Transverse colon (tissue), 4 donors: ENCODE measurements around the gene SEMA3F.

ENCODE experiments used
- CTCF ChIP-seq, 5 experiments: fragments of 200-600 bp in 3 of 5; fragments of 450-650 bp in 2 of 5; sonication (generic) in 3 of 5; IDR thresholded peaks; 1 replicate in 2 of 5; 2 replicates in 3 of 5; pipeline ENCODE4 v1.5.1; 2016 to 2017; ENCODE audit warnings: antibody characterized with exemption in 5 of 5, inconsistent platforms in 3 of 5, mild to moderate bottlenecking in 2 of 5, moderate library complexity in 1 of 5
- EP300 ChIP-seq: sonication (generic); formaldehyde crosslinking; IDR thresholded peaks from one replicate; pipeline ENCODE4 v1.6.1; 2017; ENCODE audit warnings: antibody characterized with exemption, low read depth
- POLR2A ChIP-seq: fragments of 450-650 bp; IDR thresholded peaks from one replicate; pipeline ENCODE4 v1.6.1; 2016; ENCODE audit warnings: antibody characterized with exemption, mild to moderate bottlenecking, moderate library complexity
- POLR2AphosphoS5 ChIP-seq, 3 donors: sonication (generic); formaldehyde crosslinking; IDR thresholded peaks; one replicate each; pipeline ENCODE4 v1.6.1; 2016; ENCODE audit warnings: antibody characterized with exemption in 3 of 3

GRCh38 chr3:50174947-50175524 is 19.9 kb downstream of the SEMA3F start:
- no peak for TF ChIP-seq EP300
- TF ChIP-seq CTCF (IDR thresholded peaks at IDR 0.05): no peak
- TF ChIP-seq POLR2A: no peak
- no peak for TF ChIP-seq POLR2AphosphoS5 (IDR thresholded peaks at IDR 0.05)
